Breast epithelium (tissue), 4 donors: ENCODE measurements around the gene XYLT1. TPM values are rescaled to one million over a fixed set of nuclear protein-coding genes. Genes with fewer than 3 reads are reported as not detected.

Experiments used
- DNase-seq, 2 donors: peaks; one replicate each; pipeline ENCODE4 v3.0.0-alpha.2; 2019; ENCODE audit warnings: low spot score in 2 of 2
- H3K27ac ChIP-seq, 2 donors: fragments of 200-600 bp; sonication (generic) in 1 of 2; one replicate each; pipeline ENCODE4 v1.5.1; 2016 to 2019; ENCODE audit warnings: mild to moderate bottlenecking in 1 of 2
- H3K27me3 ChIP-seq, 2 donors: fragments of 200-600 bp; sonication (generic) in 1 of 2; one replicate each; pipeline versions ENCODE4 v1.5.1 to v1.6.0; 2017 to 2019; ENCODE audit warnings: control low read depth in 1 of 2, mild to moderate bottlenecking in 1 of 2
- H3K36me3 ChIP-seq: fragments of 200-600 bp; one replicate; pipeline ENCODE4 v1.5.1; 2019
- H3K4me1 ChIP-seq, 2 donors: fragments of 200-600 bp; sonication (generic); one replicate each; pipeline ENCODE4 v1.5.1; 2016 to 2019; ENCODE audit warnings: control low read depth in 1 of 2
- H3K4me3 ChIP-seq, 3 donors: fragments of 200-600 bp; sonication (generic); 1 replicate in 2 of 3; 2 replicates in 1 of 3; pipeline ENCODE4 v1.5.1; 2016 to 2019; ENCODE audit warnings: mild to moderate bottlenecking in 3 of 3, moderate library complexity in 2 of 3
- H3K9me3 ChIP-seq, 2 donors: fragments of 200-600 bp; sonication (generic) in 1 of 2; one replicate each; pipeline ENCODE4 v1.5.1; 2016 to 2019; ENCODE audit warnings: control low read depth in 1 of 2
- CTCF ChIP-seq, 3 donors: fragments of 450-650 bp; IDR thresholded peaks; one replicate each; pipeline ENCODE4 v1.5.1; 2016 to 2017; ENCODE audit warnings: antibody characterized with exemption in 3 of 3, mild to moderate bottlenecking in 3 of 3, moderate library complexity in 3 of 3
- POLR2A ChIP-seq: fragments of 450-650 bp; IDR thresholded peaks from one replicate; pipeline ENCODE4 v1.6.1; 2016; ENCODE audit warnings: antibody characterized with exemption, mild to moderate bottlenecking, moderate library complexity
- POLR2AphosphoS5 ChIP-seq, 3 donors: sonication (generic); formaldehyde crosslinking; IDR thresholded peaks; one replicate each; pipeline ENCODE4 v1.6.1; 2017; ENCODE audit warnings: antibody characterized with exemption in 3 of 3
- intact Hi-C: fragments of 100-400 bp; cut with DNase I; formaldehyde crosslinking; loops from one replicate; pipeline ENCODE4 v1.15.1; 2023; ENCODE audit warnings: low total_unique reads
- total RNA-seq, 3 donors: library from RNA; depleted of rRNA; stranded (reverse); fragments of >200 nt; gene quantifications; one replicate each; pipeline ENCODE4 v1.1.0, GENCODE V29; 2016

The XYLT1 gene
- total RNA-seq, 3 donors from 2014 or later: 11.9 to 32.8 (median 13.8) TPM

- TF ChIP-seq CTCF (IDR thresholded peaks at IDR 0.05) (no peak), POLR2AphosphoS5 (IDR thresholded peaks at IDR 0.05) (peak in 1 of 3 donors; percentile 45)
- peak overlapping the region; percentile 79 to 87 for H3K27ac ChIP-seq
- intact Hi-C loops: no loop called here
- no peaks in the 10 kb centered on the region for H3K27me3 ChIP-seq
- H3K4me3 ChIP-seq: no peak overlapping the region
- DNase-seq: peak in 1 of 2 donors; percentile 79
- H3K9me3 ChIP-seq: no peaks in the 10 kb centered on the region
- H3K4me1 ChIP-seq: peaks cover 0 to 8% of the 10 kb centered on the region in 2 donors
- H3K36me3 ChIP-seq: no peaks in the 10 kb centered on the region
Observed at GRCh38 chr16:17295948-17296347, 174.8 kb downstream of the XYLT1 start.

DNA sequence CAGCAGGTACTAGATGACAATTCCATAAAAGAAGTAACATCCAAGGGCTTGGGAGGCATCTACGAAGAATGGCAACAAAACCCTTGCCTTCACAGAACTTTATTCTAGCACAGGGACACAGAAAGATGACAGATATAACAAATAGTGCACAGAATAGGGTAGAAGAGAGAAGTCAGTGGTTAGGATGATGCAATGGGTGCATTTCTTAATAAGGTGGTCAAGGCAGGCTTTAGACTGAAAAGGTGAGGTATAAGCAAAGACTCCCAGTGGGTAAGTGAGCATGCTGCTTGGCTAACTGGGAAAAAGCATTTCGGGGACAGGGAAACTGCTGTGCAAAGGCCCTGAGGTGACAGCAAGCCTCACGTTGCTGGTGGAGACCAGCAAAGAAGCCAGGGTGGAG lies 175.9 kb downstream of the XYLT1 start:
- H3K9me3 ChIP-seq: no peaks in the 10 kb centered on the region
- H3K27me3 ChIP-seq: no peaks in the 10 kb centered on the region
- H3K27ac ChIP-seq: no peak overlapping the region
- H3K4me3 ChIP-seq: no peak overlapping the region
- no peak for DNase-seq
- H3K4me1 ChIP-seq: peaks cover 0 to 8% of the 10 kb centered on the region in 2 donors
- no peaks in the 10 kb centered on the region for H3K36me3 ChIP-seq
- intact Hi-C loops: no loop called here
- no peak for TF ChIP-seq POLR2A
- TF ChIP-seq CTCF (IDR thresholded peaks at IDR 0.05): no peak
- TF ChIP-seq POLR2AphosphoS5 (IDR thresholded peaks at IDR 0.05): no peak

DNA sequence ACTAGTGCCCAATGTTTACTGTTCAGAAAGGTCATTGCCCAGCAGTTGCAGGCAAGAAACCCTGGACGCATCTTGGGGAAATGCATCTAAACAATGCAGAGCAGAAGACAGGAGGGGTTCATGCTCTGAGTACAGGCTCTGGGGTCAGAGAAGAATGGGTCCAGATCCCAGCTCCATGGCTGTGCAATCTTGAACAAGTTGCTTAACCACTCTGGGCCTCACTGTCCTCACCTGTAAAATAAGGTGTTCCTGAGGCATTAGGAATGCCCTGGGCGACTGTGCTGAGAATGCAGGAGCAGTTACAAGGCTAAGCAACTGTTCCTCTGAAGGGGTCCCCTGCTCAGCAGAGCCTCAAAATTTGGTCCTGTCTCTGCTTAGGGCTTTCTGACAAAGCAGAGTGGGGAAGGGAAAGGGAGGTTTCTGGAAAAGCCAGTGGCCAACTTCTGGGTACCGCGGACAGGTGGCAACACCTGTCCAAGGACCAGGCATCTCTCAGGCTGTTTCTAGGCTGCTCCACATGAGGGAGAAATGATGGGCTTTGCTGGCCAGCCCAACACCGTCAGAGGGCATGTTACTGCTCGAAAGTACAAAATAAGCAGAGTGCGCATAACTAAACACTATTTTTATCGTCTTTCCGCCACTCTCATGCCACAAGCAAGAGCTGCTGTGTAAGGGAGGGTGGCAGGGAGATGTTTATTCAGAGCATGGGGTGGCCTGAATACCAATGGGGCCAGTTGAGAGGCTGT lies 176.8 kb downstream of the XYLT1 start:
- intact Hi-C loops: no loop called here
- H3K4me1 ChIP-seq: peaks cover 0 to 8% of the 10 kb centered on the region in 2 donors
- H3K9me3 ChIP-seq: no peaks in the 10 kb centered on the region
- H3K27me3 ChIP-seq: no peaks in the 10 kb centered on the region
- DNase-seq: no peak
- H3K36me3 ChIP-seq: no peaks in the 10 kb centered on the region
- no peak for TF ChIP-seq POLR2A
- TF ChIP-seq POLR2AphosphoS5 (IDR thresholded peaks at IDR 0.05): no peak
- TF ChIP-seq CTCF (IDR thresholded peaks at IDR 0.05): no peak
- H3K27ac ChIP-seq: no peak overlapping the region
- no peak overlapping the region for H3K4me3 ChIP-seq

- H3K27ac ChIP-seq: no peak overlapping the region
- H3K27me3 ChIP-seq: no peaks in the 10 kb centered on the region
- no peak for DNase-seq
- TF ChIP-seq POLR2AphosphoS5 (IDR thresholded peaks at IDR 0.05) (no peak), CTCF (IDR thresholded peaks at IDR 0.05) (no peak), POLR2A (no peak)
- H3K4me1 ChIP-seq: peaks cover 0 to 2% of the 10 kb centered on the region in 2 donors
- H3K9me3 ChIP-seq: no peaks in the 10 kb centered on the region
- H3K4me3 ChIP-seq: no peak overlapping the region
- intact Hi-C loops: no loop called here
- H3K36me3 ChIP-seq: no peaks in the 10 kb centered on the region
Observed at GRCh38 chr16:17291289-17291688, 179.5 kb downstream of the XYLT1 start.

DNA sequence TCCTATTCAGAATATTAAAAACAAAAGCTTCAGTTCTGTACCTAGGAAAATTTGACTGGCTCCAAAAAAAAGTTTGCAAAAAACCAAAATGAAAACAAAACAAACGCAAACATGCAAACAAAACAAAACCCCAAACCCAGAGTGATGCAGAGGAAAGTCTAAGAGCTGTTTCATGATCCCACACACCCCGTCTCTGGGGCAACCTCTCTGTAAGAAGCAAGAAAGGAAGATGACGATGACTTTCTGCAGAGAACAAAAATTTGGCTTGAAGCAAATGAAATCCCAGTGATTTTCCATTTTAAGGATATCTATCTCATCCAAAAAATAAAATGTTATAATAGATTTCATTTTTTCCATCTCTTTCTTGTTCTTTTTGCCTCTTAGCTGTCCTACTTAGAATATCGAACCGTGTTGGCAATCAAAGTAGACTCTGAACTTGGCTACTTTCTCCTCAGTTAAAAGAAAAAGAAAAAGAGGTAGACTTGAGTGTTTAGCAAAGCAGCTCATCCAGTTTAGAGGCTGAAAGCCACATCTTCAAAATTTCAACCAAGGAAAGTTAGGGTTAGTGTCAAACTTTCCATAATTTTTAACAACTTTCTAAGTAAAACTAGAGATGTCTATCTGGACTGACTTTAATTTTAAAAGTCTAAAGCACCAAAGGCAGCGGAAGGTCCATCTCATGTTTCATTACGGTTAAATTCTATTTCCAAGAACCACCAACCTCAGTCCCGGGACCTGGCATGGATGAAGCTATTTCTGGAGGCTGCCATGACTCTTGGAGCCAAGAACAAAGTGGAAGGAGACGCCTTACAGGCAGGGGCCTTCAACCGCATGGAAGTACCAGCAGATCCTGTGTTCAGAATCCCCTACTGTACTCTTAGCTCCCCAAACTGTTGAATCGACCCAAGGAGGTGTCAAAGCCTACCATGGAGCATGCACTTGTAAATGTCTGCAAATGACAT lies 180.8 kb downstream of the XYLT1 start:
- intact Hi-C loops: no loop called here
- Histone ChIP-seq H3K27me3 (no peaks in the 10 kb centered on the region), H3K27ac (peak overlapping the region in 1 of 2 donors; percentile 0), H3K9me3 (no peaks in the 10 kb centered on the region), H3K36me3 (no peaks in the 10 kb centered on the region), H3K4me1 (no peaks in the 10 kb centered on the region), H3K4me3 (no peak overlapping the region)
- TF ChIP-seq POLR2AphosphoS5 (IDR thresholded peaks at IDR 0.05) (no peak), CTCF (IDR thresholded peaks at IDR 0.05) (no peak), POLR2A (no peak)
- DNase-seq: no peak
